Measurements from ENCODE around the gene ZNF385B.

DNA sequence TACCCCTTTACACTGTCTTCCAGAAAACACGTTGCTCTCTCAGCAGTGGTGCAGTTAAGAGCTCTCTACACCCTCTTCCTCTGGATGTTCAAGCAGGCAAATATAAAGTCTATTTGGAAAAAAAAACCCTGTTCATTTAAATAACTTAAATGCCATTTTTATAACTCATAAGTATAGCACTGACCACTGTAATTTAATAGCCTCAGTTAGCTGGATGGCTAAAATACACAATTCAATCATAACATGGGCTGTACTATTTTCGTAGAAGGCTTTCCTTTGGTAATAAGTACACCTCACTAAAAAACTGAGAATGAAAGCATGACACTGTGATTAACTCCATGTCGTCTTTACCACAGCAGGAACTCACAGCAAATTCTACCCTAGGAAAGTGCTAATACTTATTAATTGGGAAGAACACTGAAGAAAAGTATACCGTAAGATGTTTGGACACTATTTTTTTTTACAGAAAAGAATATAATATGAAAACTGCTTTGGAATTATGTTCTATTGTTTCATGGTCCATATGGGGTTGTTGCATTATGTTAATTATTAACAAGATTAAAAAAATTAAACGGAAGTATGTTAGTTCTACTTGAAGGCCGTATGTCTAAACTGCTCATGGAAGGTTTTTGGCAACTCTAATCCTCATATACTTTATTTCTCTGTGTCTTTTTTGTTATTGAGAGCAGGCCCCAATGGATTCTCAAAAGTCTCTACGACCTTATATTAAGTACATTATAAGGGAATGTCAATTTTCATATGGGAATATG lies 269.1 kb downstream of the ZNF385B start:
- TF ChIP-seq, protein P1, sequence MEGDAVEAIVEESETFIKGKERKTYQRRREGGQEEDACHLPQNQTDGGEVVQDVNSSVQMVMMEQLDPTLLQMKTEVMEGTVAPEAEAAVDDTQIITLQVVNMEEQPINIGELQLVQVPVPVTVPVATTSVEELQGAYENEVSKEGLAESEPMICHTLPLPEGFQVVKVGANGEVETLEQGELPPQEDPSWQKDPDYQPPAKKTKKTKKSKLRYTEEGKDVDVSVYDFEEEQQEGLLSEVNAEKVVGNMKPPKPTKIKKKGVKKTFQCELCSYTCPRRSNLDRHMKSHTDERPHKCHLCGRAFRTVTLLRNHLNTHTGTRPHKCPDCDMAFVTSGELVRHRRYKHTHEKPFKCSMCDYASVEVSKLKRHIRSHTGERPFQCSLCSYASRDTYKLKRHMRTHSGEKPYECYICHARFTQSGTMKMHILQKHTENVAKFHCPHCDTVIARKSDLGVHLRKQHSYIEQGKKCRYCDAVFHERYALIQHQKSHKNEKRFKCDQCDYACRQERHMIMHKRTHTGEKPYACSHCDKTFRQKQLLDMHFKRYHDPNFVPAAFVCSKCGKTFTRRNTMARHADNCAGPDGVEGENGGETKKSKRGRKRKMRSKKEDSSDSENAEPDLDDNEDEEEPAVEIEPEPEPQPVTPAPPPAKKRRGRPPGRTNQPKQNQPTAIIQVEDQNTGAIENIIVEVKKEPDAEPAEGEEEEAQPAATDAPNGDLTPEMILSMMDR (IDR thresholded peaks at IDR 0.05; ENCODE audit: poor library complexity, severe bottlenecking): no peak
- TF ChIP-seq TAF1 (IDR thresholded peaks at IDR 0.05; ENCODE audit: low read depth): no peak

All from neural cell (in vitro differentiated cells).